GM23338 (cell line): ENCODE data around the gene RAX2.

ENCODE experiments used
- EZH2phosphoT487 ChIP-seq: fragments of 200-600 bp; sonication (generic); IDR thresholded peaks from one replicate; pipeline ENCODE4 v1.8.1; 2018; ENCODE audit warnings: antibody characterized with exemption; ENCODE audit not compliant: unreplicated experiment
- POLR2AphosphoS5 ChIP-seq: IDR thresholded peaks from 2 replicates; pipeline ENCODE4 v1.6.1; 2016; ENCODE audit warnings: antibody characterized with exemption, low read depth
- TF ChIP-seq, protein P1 (sequence below), 2 experiments: fragments of 200-600 bp in 1 of 2; sonication (generic) in 1 of 2; conservative IDR thresholded peaks; 2 replicates each; pipeline versions ENCODE4 v1.5.1 to v1.6.1; 2016 to 2017; ENCODE audit warnings: antibody characterized with exemption in 2 of 2, low read depth in 2 of 2, mild to moderate bottlenecking in 2 of 2, moderate library complexity in 1 of 2
- TF ChIP-seq, protein P2 (sequence below): IDR thresholded peaks from 2 replicates; pipeline ENCODE4 v1.6.1; 2016; ENCODE audit warnings: antibody characterized with exemption

DNA sequence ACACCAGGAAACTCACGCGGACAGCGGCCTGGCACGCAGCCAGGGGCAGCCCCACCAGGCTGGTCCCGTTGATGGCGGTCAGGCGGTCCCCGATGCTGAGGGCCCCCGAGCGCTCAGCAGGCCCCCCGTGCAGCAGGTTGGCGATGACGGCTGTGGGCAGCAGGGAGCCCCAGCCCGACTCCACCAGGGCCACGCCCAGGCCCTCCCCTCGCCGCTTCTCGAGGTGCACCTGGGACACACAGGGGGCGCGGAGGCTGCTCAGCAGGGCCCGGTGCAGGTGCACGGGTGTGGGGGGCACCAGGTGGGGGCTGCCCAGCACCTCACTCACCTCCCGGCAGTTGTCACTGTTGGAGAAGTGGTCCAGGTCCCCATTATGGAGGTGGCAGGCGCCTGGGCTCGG, 19.5 kb downstream of the RAX2 start:
- TF ChIP-seq, protein P1, sequence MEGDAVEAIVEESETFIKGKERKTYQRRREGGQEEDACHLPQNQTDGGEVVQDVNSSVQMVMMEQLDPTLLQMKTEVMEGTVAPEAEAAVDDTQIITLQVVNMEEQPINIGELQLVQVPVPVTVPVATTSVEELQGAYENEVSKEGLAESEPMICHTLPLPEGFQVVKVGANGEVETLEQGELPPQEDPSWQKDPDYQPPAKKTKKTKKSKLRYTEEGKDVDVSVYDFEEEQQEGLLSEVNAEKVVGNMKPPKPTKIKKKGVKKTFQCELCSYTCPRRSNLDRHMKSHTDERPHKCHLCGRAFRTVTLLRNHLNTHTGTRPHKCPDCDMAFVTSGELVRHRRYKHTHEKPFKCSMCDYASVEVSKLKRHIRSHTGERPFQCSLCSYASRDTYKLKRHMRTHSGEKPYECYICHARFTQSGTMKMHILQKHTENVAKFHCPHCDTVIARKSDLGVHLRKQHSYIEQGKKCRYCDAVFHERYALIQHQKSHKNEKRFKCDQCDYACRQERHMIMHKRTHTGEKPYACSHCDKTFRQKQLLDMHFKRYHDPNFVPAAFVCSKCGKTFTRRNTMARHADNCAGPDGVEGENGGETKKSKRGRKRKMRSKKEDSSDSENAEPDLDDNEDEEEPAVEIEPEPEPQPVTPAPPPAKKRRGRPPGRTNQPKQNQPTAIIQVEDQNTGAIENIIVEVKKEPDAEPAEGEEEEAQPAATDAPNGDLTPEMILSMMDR (conservative IDR thresholded peaks at IDR 0.05; ENCODE audit: low read depth in 2 of 2) = no peak
- TF ChIP-seq, protein P2, sequence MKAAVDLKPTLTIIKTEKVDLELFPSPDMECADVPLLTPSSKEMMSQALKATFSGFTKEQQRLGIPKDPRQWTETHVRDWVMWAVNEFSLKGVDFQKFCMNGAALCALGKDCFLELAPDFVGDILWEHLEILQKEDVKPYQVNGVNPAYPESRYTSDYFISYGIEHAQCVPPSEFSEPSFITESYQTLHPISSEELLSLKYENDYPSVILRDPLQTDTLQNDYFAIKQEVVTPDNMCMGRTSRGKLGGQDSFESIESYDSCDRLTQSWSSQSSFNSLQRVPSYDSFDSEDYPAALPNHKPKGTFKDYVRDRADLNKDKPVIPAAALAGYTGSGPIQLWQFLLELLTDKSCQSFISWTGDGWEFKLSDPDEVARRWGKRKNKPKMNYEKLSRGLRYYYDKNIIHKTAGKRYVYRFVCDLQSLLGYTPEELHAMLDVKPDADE = no peak
- no peak for TF ChIP-seq POLR2AphosphoS5
- TF ChIP-seq EZH2phosphoT487 = no peak
